ENCODE results near the gene NHSL1.

NHSL1 gene

GRCh38 chr6:138401960-138402837, 97.1 kb downstream of the NHSL1 start:
- DNase-seq (ENCODE audit: low read depth), result no peak

GRCh38 chr6:138400326-138400725, 99.0 kb downstream of the NHSL1 start:
- DNase-seq (ENCODE audit: low read depth), result no peak

- no peak for DNase-seq (ENCODE audit: low read depth)
Observed at GRCh38 chr6:138397128-138398122, 101.9 kb downstream of the NHSL1 start.

GRCh38 chr6:138396709-138397108, 102.6 kb downstream of the NHSL1 start:
- DNase-seq (ENCODE audit: low read depth), result no peak

GRCh38 chr6:138393871-138394783, 105.2 kb downstream of the NHSL1 start:
- DNase-seq (ENCODE audit: low read depth), result no peak

- DNase-seq (ENCODE audit: low read depth), result no peak
Observed at GRCh38 chr6:138389551-138389950, 109.7 kb downstream of the NHSL1 start.

- no peak for DNase-seq (ENCODE audit: low read depth)
Observed at GRCh38 chr6:138387577-138388368, 111.5 kb downstream of the NHSL1 start.

GRCh38 chr6:138386897-138387296, 112.4 kb downstream of the NHSL1 start:
- no peak for DNase-seq (ENCODE audit: low read depth)

GRCh38 chr6:138383776-138384175, 115.5 kb downstream of the NHSL1 start:
- no peak for DNase-seq (ENCODE audit: low read depth)

- no peak for DNase-seq (ENCODE audit: low read depth)
Observed at GRCh38 chr6:138382498-138383265, 116.6 kb downstream of the NHSL1 start.

GRCh38 chr6:138378463-138378862, 120.8 kb downstream of the NHSL1 start:
- no peak for DNase-seq (ENCODE audit: low read depth)

- DNase-seq (ENCODE audit: low read depth), result no peak
Observed at GRCh38 chr6:138377844-138378243, 121.5 kb downstream of the NHSL1 start, which contains the start of gene SMIM28. Gene SMIM28, plus strand, starts transcription at chr6:138377905. Its CDS starts 168 bp downstream, at chr6:138378073.

GRCh38 chr6:138377042-138377441, 122.3 kb downstream of the NHSL1 start:
- no peak for DNase-seq (ENCODE audit: low read depth)

- DNase-seq (ENCODE audit: low read depth), result no peak
Observed at GRCh38 chr6:138374815-138375214, 124.5 kb downstream of the NHSL1 start.

GRCh38 chr6:138374230-138374629, 125.1 kb downstream of the NHSL1 start:
- no peak for DNase-seq (ENCODE audit: low read depth)

- no peak for DNase-seq (ENCODE audit: low read depth)
Observed at GRCh38 chr6:138372711-138373463, 126.4 kb downstream of the NHSL1 start.

Measured in stimulated activated CD8-positive, alpha-beta memory T cell treated with anti-CD3 and anti-CD28 coated beads, Interleukin-4, amount 100 ng/mL, for 24 hours (primary cell).